ENCODE data around the gene MSANTD3. TPM values are rescaled to one million over a fixed set of nuclear protein-coding genes. Genes with fewer than 3 reads are reported as not detected.

MSANTD3 gene
- total and polyA plus RNA-seq, 4 donors = 4.3 to 7.4 (median 6.6) TPM

DNA sequence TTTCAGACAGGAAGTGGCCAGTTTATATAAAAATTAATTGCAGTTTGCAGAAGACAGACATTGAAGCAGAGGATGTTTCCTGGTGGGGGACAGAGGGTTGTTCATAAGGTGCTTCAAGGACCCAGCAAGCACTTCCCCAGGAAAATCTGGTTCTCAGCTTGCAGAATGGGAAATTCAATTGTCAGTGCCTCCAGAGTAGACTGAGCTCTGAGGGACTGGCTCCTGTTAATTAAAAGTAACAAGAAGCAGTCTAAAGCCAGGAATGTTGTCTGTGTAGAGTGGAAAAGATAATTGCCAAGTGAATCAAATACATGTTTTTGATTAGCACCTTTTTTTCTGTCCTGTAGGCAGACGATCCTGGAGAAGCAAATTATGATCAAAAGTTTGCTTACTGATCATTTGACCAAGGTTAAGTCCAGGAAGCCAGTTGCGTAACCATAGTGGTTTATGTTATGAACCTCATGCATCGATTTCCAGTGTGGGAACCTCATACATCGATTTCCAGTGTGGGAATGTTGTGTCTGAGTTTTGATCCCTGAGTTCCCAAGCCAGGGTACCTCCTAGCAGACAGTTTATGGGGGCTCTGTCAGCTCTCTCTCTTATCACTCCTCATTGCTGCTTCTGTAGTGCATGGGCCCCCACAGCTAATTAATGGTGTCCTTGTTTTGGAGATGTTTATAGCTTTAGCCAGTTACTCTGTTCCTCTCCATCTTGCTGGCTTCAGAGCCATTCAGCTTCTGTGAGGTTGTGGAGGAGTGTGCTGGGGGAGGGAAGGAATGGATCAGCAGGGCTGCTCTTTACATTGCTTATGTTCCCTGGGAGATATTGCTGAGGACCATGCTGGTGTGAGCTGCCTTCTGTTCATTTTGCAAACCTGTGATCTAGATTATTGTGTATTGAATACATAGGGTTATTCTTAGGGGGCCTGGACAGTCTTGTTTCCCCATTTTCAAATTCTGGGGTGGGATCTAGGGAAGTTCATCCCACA lies 17.1 kb downstream of the MSANTD3 start:
- TF ChIP-seq YY1 (IDR thresholded peaks at IDR 0.05) (peak; percentile 17), HNF4A (conservative IDR thresholded peaks at IDR 0.05) (peak; percentile 23 to 43), JUND (IDR thresholded peaks at IDR 0.05) (no peak)
- Histone ChIP-seq H3K4me3 (ENCODE audit: low read depth in 1 of 3, low read length in 3 of 3) (no peak overlapping the region), H3K9ac (ENCODE audit: low read depth in 1 of 2, low read length in 2 of 2) (no peak overlapping the region), H3K9me3 (ENCODE audit: control insufficient read depth in 4 of 4, low read length in 3 of 4) (no peaks in the 10 kb centered on the region), H3K27me3 (ENCODE audit: control insufficient read depth in 4 of 4, insufficient read depth in 4 of 4, low read length in 3 of 4) (no peaks in the 10 kb centered on the region), H3K27ac (ENCODE audit: low read depth in 1 of 2, low read length in 2 of 2) (peak overlapping the region in 1 of 2 donors; percentile 54), H3K4me1 (ENCODE audit: control insufficient read depth in 4 of 4, insufficient read depth in 4 of 4, low read length in 3 of 4) (peaks cover 8 to 14% (median 10%) of the 10 kb centered on the region in 4 donors), H3K36me3 (ENCODE audit: control insufficient read depth in 4 of 4, insufficient read depth in 3 of 4, low read depth in 1 of 4, low read length in 3 of 4) (peaks cover 0 to 1% (median 0%) of the 10 kb centered on the region in 4 donors)
- 22% methylated on average over 4 of the region's 4 CpGs for WGBS
- no peak for DNase-seq (ENCODE audit: low spot score)

DNA sequence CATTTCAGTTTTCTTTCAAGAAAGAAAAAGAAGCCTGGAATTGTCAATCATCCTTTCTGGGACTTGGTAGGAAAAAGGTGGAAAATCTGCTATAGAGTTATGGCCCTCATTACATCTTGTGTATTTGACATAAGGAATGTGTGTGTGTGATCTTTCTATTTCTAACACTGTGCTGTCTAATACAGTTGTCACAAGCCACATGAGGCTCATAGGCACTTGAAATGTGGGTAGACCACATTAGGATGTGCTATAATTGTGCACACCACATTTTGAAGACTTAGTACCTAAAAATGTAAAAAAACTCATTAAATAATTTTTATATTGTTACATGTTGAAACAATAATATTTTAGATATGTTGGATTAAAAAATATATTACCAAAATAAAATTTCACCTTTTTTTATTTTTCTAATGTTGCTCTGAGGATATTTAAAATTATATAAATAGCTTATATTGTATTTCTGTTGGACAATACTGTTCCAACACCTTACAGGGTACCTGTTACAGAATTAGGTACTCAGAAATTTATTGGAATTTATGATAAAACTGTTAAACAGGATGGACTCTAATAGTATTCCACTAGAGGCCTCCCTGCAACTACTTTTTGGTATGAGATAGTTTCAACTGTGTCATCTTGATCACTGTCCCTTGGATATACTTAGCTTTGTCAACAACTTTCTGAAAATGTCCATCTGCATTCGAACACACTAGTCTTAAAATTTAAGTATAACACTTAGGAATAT lies 18.4 kb downstream of the MSANTD3 start:
- Histone ChIP-seq H3K36me3 (ENCODE audit: control insufficient read depth in 4 of 4, insufficient read depth in 3 of 4, low read depth in 1 of 4, low read length in 3 of 4) (peaks cover 0 to 1% (median 0%) of the 10 kb centered on the region in 4 donors), H3K4me3 (ENCODE audit: low read depth in 1 of 3, low read length in 3 of 3) (no peak overlapping the region), H3K27me3 (ENCODE audit: control insufficient read depth in 4 of 4, insufficient read depth in 4 of 4, low read length in 3 of 4) (no peaks in the 10 kb centered on the region), H3K9ac (ENCODE audit: low read depth in 1 of 2, low read length in 2 of 2) (no peak overlapping the region), H3K27ac (ENCODE audit: low read depth in 1 of 2, low read length in 2 of 2) (no peak overlapping the region), H3K4me1 (ENCODE audit: control insufficient read depth in 4 of 4, insufficient read depth in 4 of 4, low read length in 3 of 4) (peaks cover 7 to 12% (median 10%) of the 10 kb centered on the region in 4 donors), H3K9me3 (ENCODE audit: control insufficient read depth in 4 of 4, low read length in 3 of 4) (no peaks in the 10 kb centered on the region)
- WGBS = 93% methylated on average over 1 of the region's 1 CpG
- no peak for DNase-seq (ENCODE audit: low spot score)
- no peak for TF ChIP-seq RXRA (IDR thresholded peaks at IDR 0.05)
- TF ChIP-seq, protein P1, sequence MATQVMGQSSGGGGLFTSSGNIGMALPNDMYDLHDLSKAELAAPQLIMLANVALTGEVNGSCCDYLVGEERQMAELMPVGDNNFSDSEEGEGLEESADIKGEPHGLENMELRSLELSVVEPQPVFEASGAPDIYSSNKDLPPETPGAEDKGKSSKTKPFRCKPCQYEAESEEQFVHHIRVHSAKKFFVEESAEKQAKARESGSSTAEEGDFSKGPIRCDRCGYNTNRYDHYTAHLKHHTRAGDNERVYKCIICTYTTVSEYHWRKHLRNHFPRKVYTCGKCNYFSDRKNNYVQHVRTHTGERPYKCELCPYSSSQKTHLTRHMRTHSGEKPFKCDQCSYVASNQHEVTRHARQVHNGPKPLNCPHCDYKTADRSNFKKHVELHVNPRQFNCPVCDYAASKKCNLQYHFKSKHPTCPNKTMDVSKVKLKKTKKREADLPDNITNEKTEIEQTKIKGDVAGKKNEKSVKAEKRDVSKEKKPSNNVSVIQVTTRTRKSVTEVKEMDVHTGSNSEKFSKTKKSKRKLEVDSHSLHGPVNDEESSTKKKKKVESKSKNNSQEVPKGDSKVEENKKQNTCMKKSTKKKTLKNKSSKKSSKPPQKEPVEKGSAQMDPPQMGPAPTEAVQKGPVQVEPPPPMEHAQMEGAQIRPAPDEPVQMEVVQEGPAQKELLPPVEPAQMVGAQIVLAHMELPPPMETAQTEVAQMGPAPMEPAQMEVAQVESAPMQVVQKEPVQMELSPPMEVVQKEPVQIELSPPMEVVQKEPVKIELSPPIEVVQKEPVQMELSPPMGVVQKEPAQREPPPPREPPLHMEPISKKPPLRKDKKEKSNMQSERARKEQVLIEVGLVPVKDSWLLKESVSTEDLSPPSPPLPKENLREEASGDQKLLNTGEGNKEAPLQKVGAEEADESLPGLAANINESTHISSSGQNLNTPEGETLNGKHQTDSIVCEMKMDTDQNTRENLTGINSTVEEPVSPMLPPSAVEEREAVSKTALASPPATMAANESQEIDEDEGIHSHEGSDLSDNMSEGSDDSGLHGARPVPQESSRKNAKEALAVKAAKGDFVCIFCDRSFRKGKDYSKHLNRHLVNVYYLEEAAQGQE (IDR thresholded peaks at IDR 0.05) = no peak
- no peak for TF ChIP-seq HNF4A (conservative IDR thresholded peaks at IDR 0.05)
- TF ChIP-seq, protein P2, sequence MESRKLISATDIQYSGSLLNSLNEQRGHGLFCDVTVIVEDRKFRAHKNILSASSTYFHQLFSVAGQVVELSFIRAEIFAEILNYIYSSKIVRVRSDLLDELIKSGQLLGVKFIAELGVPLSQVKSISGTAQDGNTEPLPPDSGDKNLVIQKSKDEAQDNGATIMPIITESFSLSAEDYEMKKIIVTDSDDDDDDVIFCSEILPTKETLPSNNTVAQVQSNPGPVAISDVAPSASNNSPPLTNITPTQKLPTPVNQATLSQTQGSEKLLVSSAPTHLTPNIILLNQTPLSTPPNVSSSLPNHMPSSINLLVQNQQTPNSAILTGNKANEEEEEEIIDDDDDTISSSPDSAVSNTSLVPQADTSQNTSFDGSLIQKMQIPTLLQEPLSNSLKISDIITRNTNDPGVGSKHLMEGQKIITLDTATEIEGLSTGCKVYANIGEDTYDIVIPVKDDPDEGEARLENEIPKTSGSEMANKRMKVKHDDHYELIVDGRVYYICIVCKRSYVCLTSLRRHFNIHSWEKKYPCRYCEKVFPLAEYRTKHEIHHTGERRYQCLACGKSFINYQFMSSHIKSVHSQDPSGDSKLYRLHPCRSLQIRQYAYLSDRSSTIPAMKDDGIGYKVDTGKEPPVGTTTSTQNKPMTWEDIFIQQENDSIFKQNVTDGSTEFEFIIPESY (IDR thresholded peaks at IDR 0.05) = no peak
- no peak for TF ChIP-seq FOXA2 (IDR thresholded peaks at IDR 0.05)
- no peak for TF ChIP-seq GABPA (IDR thresholded peaks at IDR 0.05 in 1 of 2, conservative IDR thresholded peaks at IDR 0.05 in 1 of 2)
- no peak for TF ChIP-seq NR2F2 (IDR thresholded peaks at IDR 0.05)
- TF ChIP-seq, protein P3, sequence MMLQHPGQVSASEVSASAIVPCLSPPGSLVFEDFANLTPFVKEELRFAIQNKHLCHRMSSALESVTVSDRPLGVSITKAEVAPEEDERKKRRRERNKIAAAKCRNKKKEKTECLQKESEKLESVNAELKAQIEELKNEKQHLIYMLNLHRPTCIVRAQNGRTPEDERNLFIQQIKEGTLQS (IDR thresholded peaks at IDR 0.05) = no peak
- TF ChIP-seq HNF4G (IDR thresholded peaks at IDR 0.05) = no peak
- no peak for TF ChIP-seq SP1 (IDR thresholded peaks at IDR 0.05)
- TF ChIP-seq JUND (IDR thresholded peaks at IDR 0.05) = no peak
- TF ChIP-seq RAD21 (IDR thresholded peaks at IDR 0.05) = no peak
- no peak for TF ChIP-seq EGR1 (IDR thresholded peaks at IDR 0.05; ENCODE audit: low read depth in 2 of 2)
- TF ChIP-seq TAF1 (conservative IDR thresholded peaks at IDR 0.05) = no peak
- no peak for TF ChIP-seq FOXA1 (IDR thresholded peaks at IDR 0.05)
- TF ChIP-seq, protein P4, sequence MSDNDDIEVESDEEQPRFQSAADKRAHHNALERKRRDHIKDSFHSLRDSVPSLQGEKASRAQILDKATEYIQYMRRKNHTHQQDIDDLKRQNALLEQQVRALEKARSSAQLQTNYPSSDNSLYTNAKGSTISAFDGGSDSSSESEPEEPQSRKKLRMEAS (IDR thresholded peaks at IDR 0.05) = no peak
- TF ChIP-seq, protein P5, sequence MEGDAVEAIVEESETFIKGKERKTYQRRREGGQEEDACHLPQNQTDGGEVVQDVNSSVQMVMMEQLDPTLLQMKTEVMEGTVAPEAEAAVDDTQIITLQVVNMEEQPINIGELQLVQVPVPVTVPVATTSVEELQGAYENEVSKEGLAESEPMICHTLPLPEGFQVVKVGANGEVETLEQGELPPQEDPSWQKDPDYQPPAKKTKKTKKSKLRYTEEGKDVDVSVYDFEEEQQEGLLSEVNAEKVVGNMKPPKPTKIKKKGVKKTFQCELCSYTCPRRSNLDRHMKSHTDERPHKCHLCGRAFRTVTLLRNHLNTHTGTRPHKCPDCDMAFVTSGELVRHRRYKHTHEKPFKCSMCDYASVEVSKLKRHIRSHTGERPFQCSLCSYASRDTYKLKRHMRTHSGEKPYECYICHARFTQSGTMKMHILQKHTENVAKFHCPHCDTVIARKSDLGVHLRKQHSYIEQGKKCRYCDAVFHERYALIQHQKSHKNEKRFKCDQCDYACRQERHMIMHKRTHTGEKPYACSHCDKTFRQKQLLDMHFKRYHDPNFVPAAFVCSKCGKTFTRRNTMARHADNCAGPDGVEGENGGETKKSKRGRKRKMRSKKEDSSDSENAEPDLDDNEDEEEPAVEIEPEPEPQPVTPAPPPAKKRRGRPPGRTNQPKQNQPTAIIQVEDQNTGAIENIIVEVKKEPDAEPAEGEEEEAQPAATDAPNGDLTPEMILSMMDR (IDR thresholded peaks at IDR 0.05; ENCODE audit: low read depth, low read length, missing input control) = no peak
- no peak for TF ChIP-seq YY1 (IDR thresholded peaks at IDR 0.05)
